Measurements from ENCODE around the gene APBB3.
"Not testable (repeated sequence)": the region's sequence is repeated elsewhere in the genome, so short reads cannot be mapped to it uniquely, and the experiment has no call there.

Gene APBB3, protein sequence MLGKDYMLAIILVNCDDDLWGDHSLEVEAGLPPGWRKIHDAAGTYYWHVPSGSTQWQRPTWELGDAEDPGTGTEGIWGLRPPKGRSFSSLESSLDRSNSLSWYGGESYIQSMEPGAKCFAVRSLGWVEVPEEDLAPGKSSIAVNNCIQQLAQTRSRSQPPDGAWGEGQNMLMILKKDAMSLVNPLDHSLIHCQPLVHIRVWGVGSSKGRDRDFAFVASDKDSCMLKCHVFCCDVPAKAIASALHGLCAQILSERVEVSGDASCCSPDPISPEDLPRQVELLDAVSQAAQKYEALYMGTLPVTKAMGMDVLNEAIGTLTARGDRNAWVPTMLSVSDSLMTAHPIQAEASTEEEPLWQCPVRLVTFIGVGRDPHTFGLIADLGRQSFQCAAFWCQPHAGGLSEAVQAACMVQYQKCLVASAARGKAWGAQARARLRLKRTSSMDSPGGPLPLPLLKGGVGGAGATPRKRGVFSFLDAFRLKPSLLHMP

GRCh38 chr5:140564196-140565023 lies at the start of gene APBB3, which contains the start of gene SLC35A4:
Gene APBB3, minus strand, starts transcription at chr5:140564598. Its CDS starts 353 bp downstream, at chr5:140564245.
Gene SLC35A4, plus strand, starts transcription at chr5:140564828. Its CDS starts 2,342 bp downstream, at chr5:140567170.
- DNase-seq (ENCODE audit: low spot score): peak; percentile 89

- no peak for DNase-seq (ENCODE audit: low spot score)
These were observed 46.7 kb upstream of the APBB3 start for GRCh38 chr5:140611020-140611521.

GRCh38 chr5:140609126-140609525 lies 44.7 kb upstream of the APBB3 start:
- peak; percentile 35 for DNase-seq (ENCODE audit: low spot score)

GRCh38 chr5:140608722-140609121 lies 44.3 kb upstream of the APBB3 start:
- no peak for DNase-seq (ENCODE audit: low spot score)

- no peak for DNase-seq (ENCODE audit: low spot score)
These were observed 42.6 kb upstream of the APBB3 start for GRCh38 chr5:140607031-140607430.

DNA sequence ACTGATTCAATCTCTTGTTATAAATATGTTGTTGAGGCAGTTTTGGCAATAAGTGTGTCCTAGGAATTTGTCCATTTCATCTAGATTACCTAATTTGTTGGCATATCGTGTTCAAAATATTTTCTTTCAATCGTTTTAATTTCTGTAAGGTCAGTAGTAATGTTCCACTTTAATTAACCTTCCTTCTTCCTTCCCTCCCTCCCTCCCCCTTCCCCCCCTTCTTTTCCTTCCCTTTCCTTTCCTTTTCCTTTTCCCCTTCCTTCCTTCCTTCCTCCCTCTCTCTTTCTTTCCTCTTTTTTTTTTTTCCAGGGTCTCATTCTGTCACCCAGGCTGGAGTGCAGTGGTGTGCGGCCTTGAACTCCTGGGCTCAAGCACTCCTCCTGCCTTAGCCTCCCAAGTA lies 41.5 kb upstream of the APBB3 start:
- DNase-seq (ENCODE audit: low spot score): no peak

- DNase-seq (ENCODE audit: low spot score): no peak
These were observed 39.3 kb upstream of the APBB3 start for GRCh38 chr5:140603734-140604133.

DNA sequence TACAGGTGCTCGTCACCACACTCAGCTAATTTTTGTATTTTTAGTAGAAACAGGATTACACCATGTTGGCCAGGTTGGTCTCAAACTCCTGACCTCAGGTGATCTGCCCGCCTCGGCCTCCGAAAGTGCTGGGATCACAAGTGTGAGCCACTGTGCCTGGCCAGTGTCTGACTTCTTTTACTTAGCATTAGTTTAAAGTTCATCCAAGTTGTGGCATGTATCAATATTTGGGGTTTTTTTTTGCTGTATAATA lies 39.0 kb upstream of the APBB3 start:
- DNase-seq (ENCODE audit: low spot score): not testable (repeated sequence)

DNA sequence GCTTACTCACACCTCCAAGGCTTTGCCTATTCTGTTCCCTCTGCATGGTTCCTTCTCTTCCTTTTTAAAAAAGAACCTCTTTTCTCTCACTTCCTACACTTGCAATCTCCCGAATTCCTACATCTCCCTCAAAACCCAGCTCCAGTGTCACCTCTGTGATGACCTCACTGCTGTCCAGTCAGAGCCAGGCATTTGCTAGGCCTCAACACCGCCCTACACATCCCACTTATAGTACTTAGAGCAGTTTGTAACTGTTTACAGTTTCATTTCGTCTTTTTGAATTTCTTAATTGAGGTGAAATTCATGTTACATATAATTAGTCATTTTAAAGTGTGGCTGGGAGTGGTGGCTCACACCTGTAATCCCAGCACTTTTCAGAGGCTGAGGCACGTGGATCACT lies 37.7 kb upstream of the APBB3 start:
- no peak for DNase-seq (ENCODE audit: low spot score)

DNA sequence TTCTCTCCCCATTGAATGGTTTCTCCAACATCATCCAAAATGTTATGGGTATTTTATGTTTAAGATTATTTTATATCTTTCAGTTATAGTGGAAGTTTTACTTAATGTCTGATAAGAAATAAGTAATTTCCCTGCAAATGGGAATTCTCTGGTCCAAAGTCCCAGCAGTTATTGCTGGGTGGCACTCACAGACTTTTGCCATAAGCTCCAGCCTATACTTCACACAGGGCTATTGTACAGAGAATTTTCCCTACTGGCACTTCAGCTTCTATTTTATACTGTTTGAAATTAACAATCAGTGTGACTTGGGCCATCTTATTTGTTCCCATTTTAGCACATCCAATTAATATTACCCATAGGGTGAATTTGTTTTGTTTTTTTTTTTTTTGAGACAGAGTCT lies 35.7 kb upstream of the APBB3 start:
- no peak for DNase-seq (ENCODE audit: low spot score)

GRCh38 chr5:140598836-140599235 lies 34.4 kb upstream of the APBB3 start:
- no peak for DNase-seq (ENCODE audit: low spot score)

DNA sequence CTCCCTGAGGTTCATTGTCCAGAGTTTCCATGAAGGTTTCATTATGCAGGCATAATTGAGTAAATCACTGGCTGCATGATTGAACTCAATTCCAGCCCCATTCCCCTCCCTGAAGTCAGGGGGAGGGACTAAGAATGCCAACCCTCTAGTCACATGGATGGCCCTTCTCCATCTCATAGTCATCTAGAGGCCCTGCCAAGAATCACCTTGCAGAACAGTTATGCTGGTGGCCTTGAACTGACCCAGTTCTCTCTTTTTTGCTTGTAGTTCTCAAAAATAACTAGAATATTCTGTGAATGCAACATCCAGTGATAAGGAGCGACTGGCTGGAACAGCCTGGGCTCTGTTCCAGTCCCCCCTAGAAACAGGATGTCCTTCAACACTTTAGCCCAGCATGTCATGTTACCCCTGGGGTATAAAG lies 31.9 kb upstream of the APBB3 start:
- DNase-seq (ENCODE audit: low spot score): no peak

- DNase-seq (ENCODE audit: low spot score): no peak
These were observed 31.3 kb upstream of the APBB3 start for GRCh38 chr5:140595538-140596300.

DNA sequence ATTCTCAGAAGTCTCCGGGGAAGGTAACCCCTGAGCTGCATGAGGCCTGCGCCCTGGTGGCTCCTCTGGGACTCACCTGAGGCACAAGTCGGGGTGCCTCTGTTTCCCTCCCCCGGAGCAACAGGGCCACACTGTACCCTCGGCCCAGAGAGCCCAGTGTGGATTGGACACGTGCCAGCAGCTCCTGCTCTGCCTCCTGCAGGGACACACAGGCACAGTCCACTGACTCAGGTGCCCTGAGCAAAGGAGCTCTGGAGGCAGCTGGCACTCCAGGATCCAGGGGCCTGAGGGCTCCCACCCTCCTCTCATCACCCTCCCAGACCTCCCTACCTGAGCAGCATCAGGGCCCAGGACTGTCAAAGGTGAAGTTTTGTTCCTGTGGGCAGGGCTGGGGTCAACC lies 29.8 kb upstream of the APBB3 start:
- no peak for DNase-seq (ENCODE audit: low spot score)

DNA sequence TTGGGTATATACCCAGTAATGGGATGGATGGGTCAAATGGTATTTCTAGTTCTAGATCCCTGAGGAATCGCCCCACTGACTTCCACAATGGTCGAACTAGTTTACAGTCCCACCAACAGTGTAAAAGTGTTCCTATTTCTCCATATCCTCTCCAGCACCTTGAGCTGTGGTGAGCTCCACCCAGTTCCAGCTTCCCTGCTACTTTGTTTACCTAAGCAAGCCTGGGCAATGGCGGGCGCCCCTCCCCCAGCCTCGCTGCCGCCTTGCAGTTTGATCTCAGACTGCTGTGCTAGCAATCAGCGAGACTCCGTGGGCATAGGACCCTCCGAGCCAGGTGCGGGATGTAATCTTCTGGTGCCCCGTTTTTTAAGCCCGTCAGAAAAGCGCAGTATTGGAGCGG lies 28.7 kb upstream of the APBB3 start:
- DNase-seq (ENCODE audit: low spot score): not testable (repeated sequence)

DNA sequence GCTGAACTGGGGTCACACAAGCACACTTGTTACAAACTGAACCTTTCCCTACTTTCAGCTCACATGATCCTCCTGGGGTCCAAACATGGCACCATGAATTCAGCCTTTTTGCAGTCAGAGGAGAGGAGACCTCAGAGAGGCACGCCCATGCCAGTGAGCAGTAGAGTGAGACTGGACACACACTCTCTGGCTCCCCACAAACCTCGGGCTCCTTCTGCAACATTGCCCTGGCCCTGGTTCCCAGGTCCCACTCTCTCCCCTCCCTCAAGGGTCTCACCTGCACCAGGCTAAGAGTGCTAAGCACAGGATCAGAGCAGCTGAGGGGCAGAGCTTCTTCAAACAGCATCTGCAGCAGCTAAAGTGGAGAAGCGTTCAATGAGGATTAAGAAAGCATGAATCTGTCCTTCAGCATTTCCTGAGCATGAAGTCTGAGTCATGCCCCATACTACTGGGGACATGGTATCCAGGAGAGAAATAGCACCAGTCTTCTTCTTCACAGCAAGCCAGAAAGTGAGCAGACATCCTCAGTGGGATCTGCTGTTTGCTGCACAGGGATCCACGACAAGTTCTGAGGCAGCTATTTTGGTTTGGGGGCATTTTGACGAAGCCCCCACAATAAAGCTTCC lies 27.5 kb upstream of the APBB3 start:
- DNase-seq (ENCODE audit: low spot score): no peak

DNA sequence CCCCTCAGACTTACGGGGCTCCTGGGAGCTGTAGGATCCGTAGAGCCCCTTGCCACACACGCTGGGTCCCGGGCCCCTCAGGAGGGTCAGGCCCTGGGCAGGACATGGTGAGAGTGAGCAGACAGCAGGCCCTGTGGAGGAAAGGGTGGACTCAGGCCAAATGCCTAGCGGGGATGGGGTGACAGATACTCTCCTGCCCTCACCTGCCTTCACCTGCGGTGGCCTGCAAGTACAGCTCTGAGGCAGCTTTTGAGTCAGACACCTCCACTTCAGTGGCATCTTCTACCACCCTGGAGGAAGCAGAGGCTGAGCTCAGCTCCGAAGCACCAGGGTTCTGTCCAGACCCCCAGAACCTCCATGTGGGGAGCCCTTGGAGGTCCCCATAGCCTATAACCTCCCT lies 26.5 kb upstream of the APBB3 start:
- no peak for DNase-seq (ENCODE audit: low spot score)

DNA sequence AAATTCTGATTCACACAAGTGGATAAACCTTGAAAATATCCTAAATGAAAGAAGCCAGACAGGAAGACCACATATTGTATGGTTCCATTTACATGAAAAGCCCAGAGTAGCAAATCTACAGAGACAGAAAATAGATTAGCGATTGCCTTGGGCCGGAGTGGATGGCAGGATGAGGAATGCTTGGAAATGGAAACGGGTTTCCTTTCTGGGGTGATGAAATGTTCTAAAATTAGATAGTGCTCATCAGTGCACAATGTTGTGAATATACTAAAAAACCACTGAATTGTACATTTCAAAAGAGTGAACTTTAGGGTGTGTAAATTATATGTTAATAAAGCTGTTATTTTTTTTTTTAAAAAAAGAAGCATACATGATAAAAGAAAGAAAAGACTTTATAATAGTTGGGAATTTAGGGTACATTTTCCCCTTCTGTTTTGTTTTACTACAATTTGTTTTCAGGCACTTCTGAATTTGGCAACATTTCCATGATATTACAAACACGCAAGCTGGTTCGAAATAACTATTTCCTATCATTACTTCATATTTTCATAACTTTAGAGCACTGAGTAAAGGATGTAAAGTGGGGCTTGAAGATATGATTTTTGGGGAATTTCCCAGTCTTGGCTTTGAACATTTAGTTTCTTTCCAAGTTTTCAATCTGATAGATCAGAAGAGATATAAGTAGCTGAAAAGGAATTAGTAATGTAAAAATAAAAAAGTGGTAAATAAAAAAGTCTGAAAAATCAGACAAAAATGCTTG lies 24.1 kb upstream of the APBB3 start:
- no peak for DNase-seq (ENCODE audit: low spot score)

- DNase-seq (ENCODE audit: low spot score): no peak
These were observed 23.1 kb upstream of the APBB3 start for GRCh38 chr5:140587495-140587894.

- DNase-seq (ENCODE audit: low spot score): not testable (repeated sequence)
These were observed 14.9 kb upstream of the APBB3 start for GRCh38 chr5:140579188-140579747.

GRCh38 chr5:140576776-140577201 lies 12.4 kb upstream of the APBB3 start:
- no peak for DNase-seq (ENCODE audit: low spot score)
